OCI-LY1 (cell line): ENCODE results near the gene TNS3.

ENCODE experiments used
- H2AFZ ChIP-seq: fragments of 200-600 bp; sonication (generic), shearing (Covaris generic); 2 replicates; pipeline ENCODE4 v1.6.0; 2014; ENCODE audit warnings: antibody characterized with exemption, mild to moderate bottlenecking, low read length
- H3F3A ChIP-seq: fragments of 200-600 bp; sonication (generic), shearing (Covaris generic); 2 replicates; pipeline ENCODE4 v1.6.0; 2014; ENCODE audit warnings: mild to moderate bottlenecking, antibody characterized with exemption, low read length, moderate library complexity; ENCODE audit not compliant: insufficient read depth
- H3K27ac ChIP-seq: fragments of 200-600 bp; sonication (generic); 2 replicates; pipeline ENCODE4 v1.5.1; 2014; ENCODE audit warnings: low read length, mixed run types, mild to moderate bottlenecking, low read depth; ENCODE audit not compliant: poor library complexity, severe bottlenecking
- H3K27me3 ChIP-seq: fragments of 200-600 bp; sonication (generic); 2 replicates; pipeline ENCODE4 v1.6.0; 2014; ENCODE audit warnings: antibody characterized with exemption, mild to moderate bottlenecking, low read length, moderate library complexity; ENCODE audit not compliant: insufficient read depth
- H3K36me3 ChIP-seq: fragments of 200-600 bp; sonication (generic); 2 replicates; pipeline ENCODE4 v1.6.1; 2014; ENCODE audit warnings: mild to moderate bottlenecking, antibody characterized with exemption, low read length, moderate library complexity, mixed read lengths; ENCODE audit not compliant: insufficient read depth
- H3K4me1 ChIP-seq: fragments of 200-600 bp; sonication (generic); 2 replicates; pipeline ENCODE4 v1.5.1; 2014; ENCODE audit warnings: mild to moderate bottlenecking, low read length, moderate library complexity; ENCODE audit not compliant: insufficient read depth, severe bottlenecking
- H3K4me2 ChIP-seq: fragments of 200-600 bp; sonication (generic), shearing (Covaris generic); 2 replicates; pipeline ENCODE4 v1.6.1; 2014; ENCODE audit warnings: low read length
- H3K4me3 ChIP-seq: fragments of 200-600 bp; sonication (generic); 2 replicates; pipeline ENCODE4 v1.5.1; 2014; ENCODE audit warnings: low read length, low read depth, mild to moderate bottlenecking, mixed read lengths; ENCODE audit not compliant: poor library complexity, severe bottlenecking
- H3K79me2 ChIP-seq: fragments of 200-600 bp; shearing (Covaris generic); 2 replicates; pipeline ENCODE4 v1.6.1; 2016; ENCODE audit warnings: mixed run types, low read length, mixed read lengths; ENCODE audit not compliant: insufficient read depth
- H3K9ac ChIP-seq: fragments of 200-600 bp; sonication (generic), shearing (Covaris generic); 2 replicates; pipeline ENCODE4 v1.6.1; 2014; ENCODE audit warnings: mild to moderate bottlenecking, low read length, mixed read lengths
- H3K9me2 ChIP-seq: fragments of 200-600 bp; sonication (generic), shearing (Covaris generic); 2 replicates; pipeline ENCODE4 v1.6.1; 2014; ENCODE audit warnings: low read depth, mild to moderate bottlenecking, low read length, mixed read lengths
- H3K9me3 ChIP-seq: fragments of 200-600 bp; shearing (Covaris generic); 2 replicates; pipeline ENCODE4 v1.6.1; 2014; ENCODE audit warnings: low read length, mixed read lengths
- H4K20me1 ChIP-seq: fragments of 200-600 bp; sonication (generic), shearing (Covaris generic); 2 replicates; pipeline ENCODE4 v1.6.0; 2016; ENCODE audit warnings: mild to moderate bottlenecking, low read length; ENCODE audit not compliant: insufficient read depth
- CTCF ChIP-seq: fragments of 200-600 bp; sonication (generic), shearing (Covaris generic); IDR thresholded peaks from 2 replicates; pipeline ENCODE4 v1.5.1; 2017; ENCODE audit warnings: mild to moderate bottlenecking, antibody characterized with exemption, low read length, moderate library complexity, mixed read lengths
- EZH2 ChIP-seq: fragments of 200-600 bp; sonication (generic), shearing (Covaris generic); IDR thresholded peaks from 2 replicates; pipeline ENCODE4 v1.8.0; 2017; ENCODE audit warnings: borderline replicate concordance, mixed run types, mild to moderate bottlenecking, antibody characterized with exemption, low read length, moderate library complexity, mixed read lengths

Gene TNS3

GRCh38 chr7:47572094-47572445 is 9.8 kb downstream of the TNS3 start:
- no peaks in the 10 kb centered on the region for H3K9me2 ChIP-seq
- TF ChIP-seq CTCF (no peak), EZH2 (no peak)
- H3K9me3 ChIP-seq = no peaks in the 10 kb centered on the region
- peak overlapping the region; percentile 70 for H3K9ac ChIP-seq
- H3K79me2 ChIP-seq = peaks cover 57% of the 10 kb centered on the region
- H3K27ac ChIP-seq = peak overlapping the region; percentile 97
- no peaks in the 10 kb centered on the region for H4K20me1 ChIP-seq
- H3K4me2 ChIP-seq = peak overlapping the region; percentile 66
- peaks cover 32% of the 10 kb centered on the region; the same call in 1 of the 2 replicates for H3K36me3 ChIP-seq
- H2AFZ ChIP-seq = no peak overlapping the region
- peaks cover 24% of the 10 kb centered on the region for H3F3A ChIP-seq
- H3K4me3 ChIP-seq = peak overlapping the region; percentile 47
- H3K27me3 ChIP-seq = no peaks in the 10 kb centered on the region
- peaks cover 95% of the 10 kb centered on the region for H3K4me1 ChIP-seq

GRCh38 chr7:47571331-47572093 is 10.4 kb downstream of the TNS3 start:
- peak overlapping the region; percentile 97 for H3K27ac ChIP-seq
- peak overlapping the region; percentile 47 for H3K4me3 ChIP-seq
- peaks cover 24% of the 10 kb centered on the region for H3F3A ChIP-seq
- H3K4me1 ChIP-seq = peaks cover 95% of the 10 kb centered on the region
- no peak for TF ChIP-seq EZH2
- 0 out of 2 replicates have a peak, but pooled peaks have one; percentile 7 for TF ChIP-seq CTCF
- no peaks in the 10 kb centered on the region for H3K9me2 ChIP-seq
- H4K20me1 ChIP-seq = no peaks in the 10 kb centered on the region
- H3K79me2 ChIP-seq = peaks cover 62% of the 10 kb centered on the region
- peak overlapping the region; percentile 70 for H3K9ac ChIP-seq
- no peaks in the 10 kb centered on the region for H3K27me3 ChIP-seq
- H3K9me3 ChIP-seq = no peaks in the 10 kb centered on the region
- H3K4me2 ChIP-seq = peak overlapping the region; percentile 66
- H2AFZ ChIP-seq = no peak overlapping the region
- peaks cover 30% of the 10 kb centered on the region; the same call in 1 of the 2 replicates for H3K36me3 ChIP-seq

- peak overlapping the region; percentile 47 for H3K4me3 ChIP-seq
- peaks cover 16% of the 10 kb centered on the region for H3F3A ChIP-seq
- peaks cover 95% of the 10 kb centered on the region for H3K4me1 ChIP-seq
- peak overlapping the region; percentile 97 for H3K27ac ChIP-seq
- H3K9me2 ChIP-seq = no peaks in the 10 kb centered on the region
- peak overlapping the region; percentile 66 for H3K4me2 ChIP-seq
- peaks cover 29% of the 10 kb centered on the region; the same call in 1 of the 2 replicates for H3K36me3 ChIP-seq
- no peaks in the 10 kb centered on the region for H4K20me1 ChIP-seq
- no peaks in the 10 kb centered on the region for H3K27me3 ChIP-seq
- H3K9ac ChIP-seq = peak overlapping the region; percentile 70
- H2AFZ ChIP-seq = no peak overlapping the region
- H3K79me2 ChIP-seq = peaks cover 71% of the 10 kb centered on the region
- no peaks in the 10 kb centered on the region for H3K9me3 ChIP-seq
- TF ChIP-seq CTCF (no peak), EZH2 (no peak)
Observed at GRCh38 chr7:47570649-47571050, 11.3 kb downstream of the TNS3 start.
